Stromal cell of bone marrow (primary cell): ENCODE measurements around the gene TMEM80.
"Not testable (repeated sequence)": the region's sequence is repeated elsewhere in the genome, so short reads cannot be mapped to it uniquely, and the experiment has no call there.

Experiments
- DNase-seq: peaks from one replicate; pipeline ENCODE4 v3.0.0-alpha.2; 2012; ENCODE audit warnings: low read depth

TMEM80 gene

DNA sequence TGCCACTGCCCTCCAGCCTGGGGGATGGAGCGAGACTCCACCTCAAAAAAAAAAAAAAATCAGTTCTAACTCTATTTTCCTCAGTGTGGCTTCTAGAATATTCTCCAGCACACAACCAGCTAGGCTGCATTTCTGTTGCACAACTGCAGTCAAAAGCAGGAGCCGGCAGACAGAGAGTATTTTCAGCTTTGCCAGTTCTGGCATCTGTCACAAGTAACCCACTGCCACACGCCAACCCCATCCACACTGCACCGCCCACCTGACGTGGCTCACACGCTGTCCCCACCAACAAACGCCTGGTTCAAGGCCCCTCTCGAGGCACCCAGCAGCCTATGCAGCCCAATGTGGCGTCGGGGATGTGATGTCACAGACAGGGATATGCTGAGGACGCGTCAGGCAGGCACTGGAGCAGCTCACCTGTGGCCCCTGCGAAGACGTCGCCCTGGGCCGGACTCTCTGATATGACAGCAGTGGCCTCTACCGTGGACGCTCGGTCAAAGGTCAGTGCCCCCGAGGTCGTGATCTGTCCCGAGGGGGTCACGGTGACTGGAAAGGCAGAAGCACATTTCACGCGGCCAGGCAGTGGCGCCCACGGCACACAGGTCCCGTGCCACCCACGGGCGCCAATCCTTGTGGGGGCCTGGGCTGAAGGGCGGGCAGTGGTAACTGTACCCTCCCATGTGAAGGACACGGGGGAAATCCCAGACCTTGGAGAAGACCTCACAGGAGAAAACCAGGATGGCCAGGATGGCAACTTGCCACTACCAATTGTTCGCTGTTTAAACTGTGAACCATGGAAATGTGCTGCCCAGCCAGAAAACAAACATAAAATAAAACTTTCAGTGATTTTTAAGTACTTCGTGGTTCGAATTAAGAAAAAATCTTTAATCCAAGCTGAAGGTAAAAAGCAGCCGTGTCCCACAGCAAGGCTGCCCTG is 16.1 kb upstream of the TMEM80 start:
- DNase-seq, result no peak

DNA sequence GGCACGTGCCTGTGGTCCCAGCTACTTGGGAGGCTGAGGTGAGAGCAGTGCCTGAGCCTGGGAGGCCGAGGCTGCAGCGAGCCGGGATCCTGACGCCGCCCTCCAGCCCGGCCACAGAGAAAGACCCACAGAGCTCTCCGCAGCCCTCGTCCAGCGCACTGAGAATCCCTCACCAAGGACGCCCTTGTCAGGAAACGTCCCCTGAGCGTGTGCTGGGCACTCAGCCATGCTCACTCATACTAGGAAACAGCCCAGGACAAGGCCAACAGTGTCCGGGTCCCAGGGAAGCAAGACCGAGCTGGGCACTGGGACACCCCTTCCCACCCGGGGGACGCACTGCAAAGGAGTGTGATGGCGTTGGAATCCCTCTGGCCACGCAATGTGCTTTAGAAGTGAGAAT is 15.1 kb upstream of the TMEM80 start:
- DNase-seq, result no peak

DNA sequence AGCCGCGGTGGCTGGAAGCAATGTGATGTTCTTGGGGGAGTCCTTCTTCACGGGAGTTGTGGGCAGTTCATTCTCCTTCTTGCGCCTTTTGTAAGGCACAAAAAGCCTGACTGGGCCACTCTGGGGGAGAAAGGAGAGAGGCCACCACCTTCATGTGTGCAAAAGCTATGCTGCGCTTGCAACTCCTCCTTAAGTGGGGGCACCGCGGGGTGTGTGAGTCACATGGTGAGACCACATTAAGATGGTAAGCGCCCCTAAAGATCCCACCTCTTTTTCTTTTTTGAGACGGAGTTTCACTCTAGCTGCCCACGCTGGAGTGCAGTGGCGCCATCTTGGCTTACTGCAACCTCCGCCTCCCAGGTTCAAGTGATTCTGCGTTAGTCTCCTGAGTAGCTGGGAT is 14.6 kb upstream of the TMEM80 start:
- DNase-seq, result no peak

DNA sequence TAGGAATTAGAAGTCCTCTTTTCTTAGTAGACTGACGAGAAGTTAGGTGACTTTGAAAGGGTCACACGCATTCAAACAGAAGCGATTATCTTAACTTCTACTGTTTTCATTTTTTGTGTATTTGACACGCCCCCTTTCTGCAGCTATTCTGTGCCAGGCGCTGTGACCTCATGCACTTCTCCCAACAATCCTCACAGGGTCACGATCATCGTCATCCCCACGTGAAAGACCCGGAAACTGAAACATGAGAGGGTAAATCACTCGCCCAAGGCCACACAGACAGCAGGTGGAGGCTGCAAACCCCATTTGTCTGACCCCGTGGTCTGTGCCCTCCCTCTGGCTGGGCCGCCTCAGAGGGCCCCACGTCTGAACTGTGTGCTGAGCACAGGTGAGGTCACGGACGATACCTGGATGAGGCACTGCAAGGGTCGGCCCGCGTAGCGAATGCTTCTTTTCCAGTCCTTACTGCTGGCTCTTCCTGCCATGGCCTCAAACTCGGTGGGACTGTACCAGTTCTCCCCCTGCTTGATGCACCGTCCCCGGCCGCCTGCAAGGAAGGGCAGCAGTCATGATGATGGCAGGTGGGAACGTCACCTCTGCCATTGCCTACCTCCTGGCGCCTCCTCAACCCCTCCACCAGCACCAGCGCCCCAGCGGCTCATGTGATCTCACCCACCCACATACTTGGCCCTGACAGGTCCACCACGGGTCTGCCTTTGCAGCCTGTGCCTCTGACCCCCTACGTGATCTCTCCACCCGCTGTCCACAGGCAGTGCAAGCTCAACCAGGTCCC is 9.0 kb upstream of the TMEM80 start:
- DNase-seq, result no peak

DNA sequence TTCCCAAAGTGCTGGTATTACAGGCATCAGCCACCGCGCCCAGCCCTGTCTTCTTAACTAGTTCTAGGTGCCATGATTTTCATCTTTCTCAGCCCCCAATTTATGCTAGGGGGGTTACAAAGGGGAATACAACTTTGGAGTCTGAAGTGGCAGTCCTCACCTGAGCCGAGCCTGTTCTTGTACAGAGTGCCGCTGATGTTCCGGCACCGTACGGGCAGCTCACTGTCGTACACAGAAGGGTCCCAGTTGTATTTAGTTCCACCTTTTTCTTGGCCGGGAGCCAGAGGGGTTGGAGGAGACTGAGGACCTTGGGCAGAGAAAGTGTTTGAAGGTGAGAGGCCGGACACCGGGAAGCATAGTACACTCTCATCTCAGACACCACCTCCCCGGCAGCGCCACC is 7.9 kb upstream of the TMEM80 start:
- no peak for DNase-seq

DNA sequence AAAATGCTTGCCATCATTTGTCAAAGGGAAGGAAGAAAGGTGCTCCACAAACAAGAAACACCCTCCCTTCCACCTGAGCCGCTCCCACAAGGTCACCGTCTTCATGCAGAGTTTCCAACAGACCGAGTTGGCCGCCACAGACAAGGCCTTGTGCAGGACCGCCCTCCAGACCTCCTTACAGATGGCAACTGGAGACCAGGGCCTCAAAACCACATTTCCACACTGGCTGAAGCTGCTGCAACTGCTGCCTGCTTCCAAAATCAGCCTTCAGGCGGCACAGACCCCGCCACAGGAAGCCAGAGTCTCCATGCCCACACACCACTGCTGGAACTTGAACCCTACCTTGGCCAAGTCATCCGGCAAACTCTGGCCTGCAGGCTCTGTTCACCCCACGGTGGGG is 6.9 kb upstream of the TMEM80 start:
- no peak for DNase-seq

GRCh38 chr11:689625-690024 is 6.0 kb upstream of the TMEM80 start:
- no peak for DNase-seq

DNA sequence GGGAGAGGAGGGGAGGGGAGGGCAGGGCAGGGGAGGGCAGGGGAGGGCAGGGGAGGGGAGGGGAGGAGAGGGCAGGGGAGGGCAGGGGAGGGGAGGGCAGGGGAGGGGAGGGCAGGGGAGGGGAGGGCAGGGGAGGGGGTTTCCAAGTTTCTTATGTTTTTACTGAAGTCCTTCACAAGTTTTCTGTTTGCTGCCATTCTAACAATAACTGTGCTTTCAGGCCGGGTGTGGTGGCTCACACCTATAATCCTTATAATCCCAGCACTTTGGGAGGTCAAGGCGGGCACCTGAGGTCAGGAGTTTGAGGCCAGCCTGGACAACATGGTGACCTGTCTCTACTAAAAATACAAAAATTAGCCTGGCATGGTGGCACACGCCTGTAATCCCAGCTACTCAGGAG is 5.4 kb upstream of the TMEM80 start:
- not testable (repeated sequence) for DNase-seq

DNA sequence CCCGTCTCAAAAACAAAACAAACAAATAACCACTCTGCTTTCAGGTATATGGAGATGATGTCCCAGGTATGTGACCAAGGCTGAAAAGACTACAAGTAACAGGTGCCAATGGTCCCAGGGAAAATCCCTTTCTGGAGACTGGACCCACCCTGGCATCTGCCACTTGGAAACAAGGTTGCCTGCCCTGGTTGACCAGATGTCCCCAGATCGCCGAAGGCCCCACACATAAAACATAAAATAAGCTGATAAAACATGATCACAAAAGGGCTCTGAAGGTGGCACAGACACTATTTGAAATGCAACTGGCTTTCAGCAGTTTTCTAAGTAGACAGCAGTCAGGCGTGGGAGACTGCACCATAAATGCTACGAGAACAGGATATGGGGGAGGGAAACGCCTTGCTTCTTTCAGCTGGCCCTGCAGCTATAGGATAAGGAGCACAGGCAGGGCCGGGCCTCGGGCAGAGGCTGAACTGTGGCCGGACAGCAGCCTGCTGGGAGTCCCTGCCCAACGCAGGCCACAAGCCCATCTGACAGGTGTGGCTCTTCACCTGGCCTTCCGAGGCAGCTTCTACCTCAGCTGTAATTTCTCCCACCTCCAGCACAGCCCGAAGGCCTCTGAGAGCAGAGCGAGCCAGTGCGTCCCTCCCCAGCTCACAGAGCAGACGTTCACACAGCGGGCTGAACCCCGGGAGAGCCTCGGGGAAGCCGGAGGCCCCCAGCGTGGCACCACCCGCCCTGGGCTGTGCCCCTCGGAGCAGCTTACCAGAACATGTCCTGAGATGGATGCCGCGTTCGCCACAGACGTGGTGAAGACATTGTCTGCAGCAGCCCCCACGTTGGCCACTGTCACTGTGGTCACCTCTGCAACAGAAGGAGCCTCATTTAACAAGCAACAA is 4.6 kb upstream of the TMEM80 start:
- no peak for DNase-seq

DNA sequence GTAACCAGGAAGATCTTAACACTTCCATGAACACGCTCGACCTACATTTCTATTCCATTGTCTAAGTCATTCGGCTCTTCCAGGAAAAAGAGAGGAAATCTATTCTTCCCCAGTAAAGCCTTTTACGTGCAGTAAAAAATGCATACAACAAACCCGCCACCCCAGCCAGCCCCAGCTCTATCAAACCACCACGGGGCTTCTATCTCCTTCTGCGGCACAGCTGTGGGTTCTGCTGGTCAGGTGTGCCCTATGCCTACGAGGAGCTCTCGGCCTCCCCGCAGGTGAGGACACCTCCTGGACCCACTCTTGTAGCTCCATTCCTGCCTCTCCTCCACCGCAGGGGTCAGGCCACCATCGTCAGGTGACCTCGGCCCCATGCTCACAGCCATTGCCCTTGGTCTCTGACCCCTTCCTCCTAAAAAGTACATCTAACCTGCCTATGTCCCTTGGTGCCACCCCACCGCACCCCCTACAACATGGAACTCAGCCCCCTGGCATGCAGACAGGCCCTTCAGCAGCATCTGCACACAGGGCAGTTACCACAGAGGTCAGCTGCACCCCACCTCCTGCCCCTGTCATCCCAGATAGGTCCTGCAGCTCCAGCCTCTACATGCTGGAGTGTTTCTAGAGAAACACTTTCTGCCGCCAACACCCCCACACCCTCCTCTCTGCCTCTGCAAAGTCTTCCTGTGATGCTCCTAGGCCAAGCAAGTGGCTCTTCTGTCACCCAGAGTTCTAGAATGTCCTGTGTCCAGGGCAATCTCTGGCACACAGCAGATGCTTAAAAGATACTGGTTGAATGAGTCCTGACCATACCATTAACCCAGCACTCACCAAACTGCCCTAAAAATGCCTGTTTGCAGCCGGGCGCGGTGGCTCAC is 3.7 kb upstream of the TMEM80 start:
- DNase-seq, result no peak

DNA sequence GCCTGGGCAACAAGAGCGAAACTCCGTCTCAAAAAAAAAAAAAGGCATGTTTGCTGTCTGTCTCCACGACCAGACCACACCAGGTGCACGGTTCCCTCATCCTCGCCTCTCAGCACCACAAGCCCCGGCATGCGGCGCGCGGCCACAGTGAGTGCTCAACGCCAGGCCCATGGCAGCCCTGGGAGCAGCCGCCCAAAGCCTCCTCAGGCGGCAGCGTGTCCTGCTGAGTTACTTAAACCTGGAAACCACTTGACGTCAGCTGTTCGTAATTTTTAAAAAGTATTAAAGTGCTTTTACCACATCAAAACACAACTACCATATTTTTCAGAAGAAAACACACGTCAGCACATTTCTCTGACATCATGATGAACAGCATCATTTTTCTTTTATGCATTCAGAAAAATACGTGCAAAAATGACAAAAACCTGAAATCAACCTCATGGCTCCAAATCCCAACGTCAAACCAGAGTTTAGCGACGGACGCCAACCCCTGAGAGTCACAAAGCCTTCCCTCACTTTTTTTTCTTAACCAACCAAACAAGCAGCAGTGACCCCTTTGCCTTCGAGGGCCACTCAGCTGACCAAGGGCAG is 2.7 kb upstream of the TMEM80 start:
- DNase-seq, result no peak

GRCh38 chr11:693415-693831 is 2.2 kb upstream of the TMEM80 start:
- no peak for DNase-seq

DNA sequence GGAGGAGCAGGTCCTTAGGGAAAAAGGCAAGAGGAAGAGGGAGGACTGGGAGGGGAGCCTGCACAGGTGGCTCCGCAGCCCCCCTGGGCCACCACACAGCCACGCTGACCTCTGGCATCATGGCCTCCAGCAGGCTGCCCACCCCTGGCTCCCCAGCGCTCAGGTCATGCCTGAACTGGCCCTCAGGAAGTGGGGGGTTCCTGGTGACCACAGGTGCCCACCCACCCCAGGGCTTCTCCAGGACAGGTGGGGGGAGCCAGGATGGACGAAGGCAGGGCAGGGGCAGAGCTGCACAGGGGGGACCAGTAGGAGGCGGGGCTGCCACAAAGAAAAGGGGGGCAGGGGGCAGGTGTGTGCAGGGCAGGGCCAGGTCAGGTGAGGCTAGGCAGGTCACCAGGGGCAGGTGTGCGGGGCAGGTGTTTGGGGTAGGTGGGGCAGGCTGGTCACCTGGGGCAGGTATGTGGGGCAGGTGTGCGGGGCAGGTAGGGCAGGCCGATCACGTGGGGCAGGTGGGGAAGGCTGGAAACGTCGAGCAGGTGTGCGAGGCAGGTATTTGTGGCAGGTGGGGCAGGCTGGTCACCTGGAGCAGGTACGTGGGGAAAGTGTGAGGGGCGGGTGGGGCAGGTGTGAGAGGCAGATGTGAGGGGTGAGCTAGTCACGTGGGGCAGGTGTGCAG is 1.6 kb upstream of the TMEM80 start:
- DNase-seq, result no peak

- peak; percentile 90 for DNase-seq
These were observed 891 bp upstream of the TMEM80 start, which contains the start of gene DEAF1 for GRCh38 chr11:694563-695287. DEAF1 (minus strand) TSS chr11:695222; CDS start chr11:695047, 175 bp downstream.

DNA sequence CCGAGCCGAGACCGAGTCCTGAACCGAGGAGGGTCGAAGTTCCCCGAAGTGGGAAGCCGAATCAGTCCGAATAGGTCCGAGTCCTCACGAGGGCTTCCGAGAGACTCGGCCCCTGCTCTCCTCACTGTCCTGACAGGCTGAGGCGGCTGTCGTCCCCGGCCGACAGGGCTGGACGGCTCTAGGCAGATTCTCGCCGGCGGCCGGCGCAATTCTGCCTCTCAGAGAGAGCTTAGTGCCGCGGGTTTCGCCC is 403 bp upstream of the TMEM80 start:
- no peak for DNase-seq

DNA sequence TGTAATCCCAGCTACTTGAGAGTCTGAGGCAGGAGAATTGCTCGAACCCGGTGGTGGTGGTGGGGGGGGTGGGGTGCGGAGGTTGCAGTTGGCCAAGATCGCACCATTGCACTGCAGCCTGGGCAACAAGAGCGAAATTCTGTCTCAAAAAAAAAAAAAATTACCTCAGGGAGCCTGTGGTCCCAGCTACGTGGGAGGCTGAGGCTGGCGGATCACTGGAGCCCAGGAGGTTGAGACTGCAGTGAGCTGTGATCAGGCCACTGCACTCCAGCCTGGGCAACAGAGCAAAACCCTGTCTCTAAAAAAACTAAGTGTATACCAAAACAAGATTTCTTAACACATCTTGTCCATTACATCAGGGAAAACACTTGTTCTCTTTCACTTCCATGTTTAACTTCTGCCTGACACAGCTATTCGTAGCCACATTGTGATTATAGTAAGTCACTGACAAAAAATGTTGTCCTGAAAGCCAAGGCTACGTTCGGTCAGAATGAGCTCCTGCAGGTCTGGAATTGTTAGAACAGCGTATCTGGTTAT is 1.4 kb downstream of the TMEM80 start:
- peak; percentile 77 for DNase-seq

DNA sequence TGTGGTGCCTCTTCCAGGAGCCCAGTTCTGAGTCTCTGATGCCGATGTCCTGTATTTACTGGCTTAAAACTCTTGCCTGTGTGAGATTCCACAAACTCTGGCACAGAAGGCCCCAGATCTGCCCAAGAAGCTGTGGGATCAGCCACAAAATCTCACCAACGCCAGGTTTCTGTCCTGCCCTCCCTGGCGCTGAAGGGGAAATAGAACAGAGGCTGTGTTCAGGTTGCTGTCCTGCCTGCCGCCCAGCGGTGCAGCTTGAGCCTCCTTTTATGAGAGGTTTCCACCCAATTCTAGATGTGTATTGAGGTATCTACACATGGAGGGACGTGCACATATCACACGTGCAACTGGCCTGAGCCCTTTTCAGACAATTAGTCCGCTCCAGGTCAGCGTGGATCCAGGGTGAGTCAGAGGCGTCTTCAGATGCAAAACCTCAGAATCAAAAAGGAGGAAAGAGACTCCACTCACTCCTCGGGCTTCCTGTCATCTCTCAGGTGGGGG is 2.2 kb downstream of the TMEM80 start:
- DNase-seq, result no peak

GRCh38 chr11:698493-699115 is 3.0 kb downstream of the TMEM80 start:
- no peak for DNase-seq

- DNase-seq, result no peak
These were observed 3.5 kb downstream of the TMEM80 start for GRCh38 chr11:699116-699508.
